Erythroblast (primary cell): ENCODE data around the gene TRIM64.
"Not testable (repeated sequence)": the region's sequence is repeated elsewhere in the genome, so short reads cannot be mapped to it uniquely, and the experiment has no call there.

Experiments
- GATA1 ChIP-seq: IDR thresholded peaks from 2 replicates; pipeline ENCODE4 v1.6.1; 2011; ENCODE audit warnings: low read depth, mild to moderate bottlenecking, control low read depth, low read length, moderate library complexity
- POLR2A ChIP-seq: IDR thresholded peaks from 2 replicates; pipeline ENCODE4 v1.6.1; 2011; ENCODE audit warnings: mild to moderate bottlenecking, low read length

DNA sequence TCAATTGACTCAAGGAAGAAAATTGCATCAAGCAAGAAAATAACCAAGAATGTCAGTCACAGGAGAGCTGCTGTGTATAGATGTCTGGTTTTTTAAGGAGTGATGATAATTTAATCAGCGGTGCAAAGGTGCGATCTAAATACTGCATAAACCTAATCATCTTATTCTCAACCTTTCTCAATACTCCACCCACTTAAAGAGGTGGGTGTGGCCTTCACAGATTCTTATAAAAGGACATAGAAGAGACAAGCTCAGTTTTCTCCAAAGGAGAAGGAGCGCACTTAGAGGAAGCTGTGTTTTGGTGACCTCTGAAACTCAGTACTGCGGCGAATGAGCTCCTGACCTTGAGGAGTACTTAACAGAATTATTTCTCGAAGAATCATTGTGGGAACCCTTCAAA is 42.1 kb upstream of the TRIM64 start, which contains the start of gene TRIM49D2:
- not testable (repeated sequence) for TF ChIP-seq POLR2A, GATA1
